NCI-H2227 (cell line): ENCODE data around the gene SOX10.

ENCODE experiments used
- DNase-seq: peaks from one replicate; lab custom pipeline; 2025; ENCODE audit not compliant: unreplicated experiment; lab: John Stamatoyannopoulos, UW

The SOX10 gene

GRCh38 chr22:38016182-38017151 is 32.1 kb upstream of the SOX10 start:
- peak; percentile 39 for DNase-seq

GRCh38 chr22:38014083-38014482 is 29.7 kb upstream of the SOX10 start:
- DNase-seq, result no peak

DNA sequence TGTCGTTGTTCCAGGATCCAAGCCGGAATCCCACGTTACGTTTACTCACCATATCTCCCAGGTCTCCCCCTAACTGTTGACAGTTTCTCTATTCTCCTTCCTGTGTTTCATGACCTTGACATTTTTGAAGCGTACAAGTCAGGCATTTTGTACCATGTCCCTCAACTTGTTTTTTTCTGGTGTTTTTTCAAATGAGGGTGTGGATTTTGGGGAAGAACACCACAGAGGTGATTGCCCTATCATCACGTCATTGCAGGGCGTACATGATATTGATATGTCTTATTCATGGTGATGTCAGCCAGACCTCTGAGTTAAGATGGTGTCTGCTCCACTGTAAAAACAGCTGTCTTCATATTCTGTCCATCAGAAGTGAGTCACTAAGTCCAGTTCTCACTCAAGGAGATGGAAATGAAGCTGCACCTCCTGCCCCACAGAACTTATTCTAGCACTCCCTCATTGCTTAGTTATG is 28.3 kb upstream of the SOX10 start:
- no peak for DNase-seq

- no peak for DNase-seq
These were observed 24.8 kb upstream of the SOX10 start for GRCh38 chr22:38009000-38009806.

GRCh38 chr22:38007330-38007902 is 23.1 kb upstream of the SOX10 start:
- DNase-seq, result no peak

GRCh38 chr22:38006906-38007305 is 22.6 kb upstream of the SOX10 start:
- DNase-seq, result no peak

DNA sequence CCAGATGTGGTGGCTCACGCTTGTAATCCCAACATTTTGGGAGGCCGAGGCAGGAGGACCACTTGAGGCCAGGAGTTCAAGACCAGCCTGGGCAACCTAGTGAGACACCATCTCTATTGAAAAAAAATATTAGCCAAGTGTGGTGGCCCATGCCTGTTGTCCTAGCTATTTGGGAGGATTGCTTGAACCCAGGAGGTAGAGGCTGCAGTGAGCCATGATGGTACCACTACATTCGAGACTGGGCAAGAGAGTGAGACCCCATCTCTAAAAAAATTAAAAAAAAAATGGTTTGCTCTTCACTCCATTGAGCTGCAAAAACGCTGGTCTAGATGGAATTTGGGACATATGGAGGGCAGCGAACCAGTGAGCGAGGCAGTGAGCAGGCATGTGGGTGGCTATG is 21.6 kb upstream of the SOX10 start:
- no peak for DNase-seq

DNA sequence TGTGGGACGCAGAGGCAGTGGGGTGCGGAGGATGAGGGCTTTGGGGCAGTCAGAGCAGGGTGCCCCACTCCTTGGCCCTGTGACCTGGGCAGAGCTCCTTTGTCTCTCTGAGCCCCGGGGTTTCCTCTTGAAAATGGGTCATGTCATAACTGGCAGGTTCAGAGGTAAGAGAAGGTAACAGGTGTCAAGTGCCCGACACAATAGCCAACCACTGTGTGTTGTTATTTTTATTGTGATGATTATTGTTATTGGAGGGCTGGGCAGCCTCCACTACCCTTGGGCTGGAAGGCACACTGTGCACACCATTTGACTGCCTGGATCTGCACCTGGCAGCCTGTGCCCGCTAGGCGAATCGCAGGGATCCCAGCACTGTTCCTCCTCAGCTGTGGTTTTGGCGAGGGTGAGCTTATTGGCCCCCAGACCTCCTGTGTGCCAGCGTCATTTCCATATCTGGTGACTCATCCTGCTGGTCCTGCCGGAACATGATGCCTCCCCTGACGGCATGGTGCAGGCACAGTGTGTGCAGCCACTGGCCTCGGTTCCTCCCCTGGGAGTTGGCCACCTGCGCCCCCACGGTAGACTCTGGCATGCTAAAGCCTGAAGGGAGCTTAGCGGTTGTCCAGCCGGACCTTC is 15.4 kb upstream of the SOX10 start:
- DNase-seq, result no peak

DNA sequence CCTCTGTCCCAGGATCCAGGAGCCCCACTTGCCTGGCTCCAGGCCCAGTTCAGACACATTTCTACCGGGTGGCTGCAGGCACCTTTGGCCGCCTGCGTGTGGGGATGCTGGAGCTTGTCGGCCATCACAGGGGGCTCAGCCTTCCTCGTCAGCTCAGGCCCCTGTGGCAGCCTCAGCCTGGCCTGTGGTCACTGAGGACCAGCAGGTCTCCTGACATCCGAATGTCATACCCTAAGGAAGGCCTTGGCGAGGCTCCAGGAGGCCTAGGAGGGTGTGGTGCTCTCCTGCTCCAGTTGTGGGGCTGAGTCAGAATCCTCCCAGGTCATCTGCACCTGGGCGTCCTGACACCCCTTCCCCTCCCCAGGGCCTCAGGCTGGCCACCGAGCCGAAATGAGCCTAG is 14.9 kb upstream of the SOX10 start:
- DNase-seq, result no peak

DNA sequence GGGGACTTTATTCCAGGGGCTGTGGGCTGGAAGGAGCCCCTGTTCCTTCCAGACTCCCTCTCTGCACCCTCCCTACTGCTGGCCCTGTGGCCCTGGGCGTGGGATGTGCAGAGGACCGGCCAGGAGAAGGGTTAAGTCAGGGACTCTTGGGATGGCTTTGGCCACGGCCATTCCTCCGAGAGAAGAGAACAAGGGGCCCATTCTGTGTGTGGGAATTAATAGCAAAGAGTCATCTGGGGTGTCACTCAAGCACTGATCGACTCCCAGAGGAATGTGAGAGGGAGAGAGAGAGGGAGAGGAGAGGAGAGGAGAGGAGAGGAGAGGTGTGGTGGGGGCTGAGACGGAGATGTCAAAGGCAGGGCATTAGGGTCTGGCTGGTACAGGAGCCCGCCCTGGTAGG is 14.2 kb upstream of the SOX10 start:
- DNase-seq, result no peak

GRCh38 chr22:37996515-37997246 is 12.3 kb upstream of the SOX10 start:
- DNase-seq, result no peak

DNA sequence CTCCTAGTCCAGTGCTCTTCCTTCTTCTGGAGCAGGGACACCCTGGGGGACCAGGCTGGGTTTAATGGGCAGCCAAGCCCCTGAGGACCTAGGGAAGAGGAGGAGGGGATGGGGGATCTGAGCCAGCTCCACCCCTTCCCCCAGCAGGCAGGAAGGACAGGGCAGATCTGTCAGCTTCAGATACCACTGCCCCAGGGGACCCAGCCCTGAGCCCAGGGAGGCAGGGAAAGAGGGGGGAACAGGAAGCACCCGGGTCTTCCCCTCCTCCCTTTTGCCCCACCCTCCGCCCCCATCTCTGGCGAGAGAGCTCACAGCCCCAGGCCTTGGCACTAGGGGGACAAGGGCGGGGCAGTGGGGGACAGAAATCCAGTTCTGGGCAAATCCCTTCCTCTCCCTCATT is 11.7 kb upstream of the SOX10 start:
- no peak for DNase-seq

DNA sequence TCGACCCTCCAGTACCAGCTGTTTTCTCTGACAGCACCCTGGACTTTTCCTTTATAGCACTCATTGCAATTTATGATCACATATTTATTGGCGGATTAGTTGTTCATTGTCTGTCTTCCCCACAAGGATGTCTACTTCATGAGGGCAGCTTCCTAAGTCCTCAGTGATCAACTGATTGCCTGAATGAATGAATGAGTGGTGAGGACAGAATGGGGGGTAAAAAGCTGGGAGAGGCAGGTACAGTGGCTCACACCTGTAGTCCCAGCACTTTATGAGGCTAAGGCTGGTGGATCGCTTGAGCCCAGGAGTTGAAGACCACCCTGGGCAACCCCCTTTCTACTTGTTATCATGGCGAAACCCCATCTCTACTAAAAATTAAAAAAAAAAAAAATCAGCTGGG is 11.1 kb upstream of the SOX10 start:
- no peak for DNase-seq

DNA sequence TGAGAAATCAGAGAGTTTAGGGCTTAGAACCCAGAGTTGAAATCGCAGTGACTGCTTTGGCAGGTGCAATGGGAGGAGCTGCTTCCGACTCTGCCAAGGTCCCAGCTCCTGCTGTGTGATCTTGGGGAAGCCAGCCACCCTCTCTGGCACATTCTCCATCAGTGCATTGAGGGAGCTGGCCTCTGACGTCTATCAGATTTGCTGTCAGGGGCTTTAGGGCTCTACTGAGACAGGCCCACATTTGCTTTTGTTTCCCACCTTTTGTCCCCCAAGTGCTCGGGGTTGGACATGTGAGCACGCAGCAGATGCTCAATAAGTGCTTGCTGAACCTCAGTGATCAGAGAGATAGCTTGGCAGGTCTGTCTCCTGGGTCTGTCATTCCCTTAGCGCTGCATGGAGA is 10.6 kb upstream of the SOX10 start:
- no peak for DNase-seq

GRCh38 chr22:37994049-37994448 is 9.7 kb upstream of the SOX10 start:
- no peak for DNase-seq

DNA sequence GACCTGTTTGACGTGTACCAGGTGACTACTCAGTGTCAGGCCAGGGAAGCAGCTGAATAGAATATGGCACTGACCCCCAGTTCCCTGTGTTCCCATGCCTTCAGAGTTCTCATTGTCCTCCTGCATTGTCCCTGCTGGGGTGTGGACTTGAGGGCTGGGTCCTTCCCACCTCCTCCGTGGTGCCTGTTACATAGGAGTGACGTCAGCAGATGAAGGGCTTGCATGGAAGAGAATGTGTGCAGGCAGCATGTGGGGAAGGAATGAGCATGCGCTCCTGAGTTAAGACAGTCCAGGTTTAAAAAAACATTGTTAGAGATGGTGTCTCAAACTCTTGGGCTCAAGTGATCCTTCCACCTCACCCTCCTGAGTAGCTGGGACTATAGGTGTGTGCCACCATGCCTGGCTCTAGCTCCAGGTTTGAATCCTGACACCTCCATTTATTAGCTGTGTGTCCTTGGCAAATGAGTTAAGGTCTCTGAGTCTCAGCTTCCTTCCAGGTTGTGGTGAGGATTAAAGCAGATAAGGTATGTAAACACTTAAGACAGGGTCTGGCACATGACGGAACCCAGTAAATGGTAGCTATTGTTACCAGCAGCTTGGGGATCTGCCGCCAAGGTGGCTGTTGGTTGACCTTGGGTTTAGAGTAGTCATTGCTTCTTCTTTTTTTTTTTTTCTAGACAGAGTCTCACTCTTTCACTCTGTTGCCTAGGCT is 7.5 kb upstream of the SOX10 start:
- no peak for DNase-seq

DNA sequence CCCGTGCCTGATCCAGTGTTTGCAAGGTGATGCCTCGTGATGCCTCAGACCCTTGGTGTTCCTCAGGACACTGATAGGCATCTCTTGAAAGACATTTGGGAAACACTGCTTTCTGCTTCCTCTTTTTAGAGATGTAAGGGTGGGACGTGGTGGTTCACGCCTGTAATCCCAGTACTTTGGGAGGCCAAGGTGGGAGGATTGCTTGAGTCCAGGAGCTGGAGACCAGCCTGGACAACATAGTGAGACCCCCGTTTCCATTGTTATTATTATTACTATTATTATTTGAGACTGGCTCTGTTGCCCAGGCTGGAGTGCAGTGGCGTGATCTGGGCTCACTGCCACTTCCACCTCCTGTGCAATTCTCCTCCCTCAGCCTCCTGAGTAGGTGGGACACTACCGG is 6.5 kb upstream of the SOX10 start:
- DNase-seq, result no peak

GRCh38 chr22:37990301-37990700 is 5.9 kb upstream of the SOX10 start:
- DNase-seq, result no peak

DNA sequence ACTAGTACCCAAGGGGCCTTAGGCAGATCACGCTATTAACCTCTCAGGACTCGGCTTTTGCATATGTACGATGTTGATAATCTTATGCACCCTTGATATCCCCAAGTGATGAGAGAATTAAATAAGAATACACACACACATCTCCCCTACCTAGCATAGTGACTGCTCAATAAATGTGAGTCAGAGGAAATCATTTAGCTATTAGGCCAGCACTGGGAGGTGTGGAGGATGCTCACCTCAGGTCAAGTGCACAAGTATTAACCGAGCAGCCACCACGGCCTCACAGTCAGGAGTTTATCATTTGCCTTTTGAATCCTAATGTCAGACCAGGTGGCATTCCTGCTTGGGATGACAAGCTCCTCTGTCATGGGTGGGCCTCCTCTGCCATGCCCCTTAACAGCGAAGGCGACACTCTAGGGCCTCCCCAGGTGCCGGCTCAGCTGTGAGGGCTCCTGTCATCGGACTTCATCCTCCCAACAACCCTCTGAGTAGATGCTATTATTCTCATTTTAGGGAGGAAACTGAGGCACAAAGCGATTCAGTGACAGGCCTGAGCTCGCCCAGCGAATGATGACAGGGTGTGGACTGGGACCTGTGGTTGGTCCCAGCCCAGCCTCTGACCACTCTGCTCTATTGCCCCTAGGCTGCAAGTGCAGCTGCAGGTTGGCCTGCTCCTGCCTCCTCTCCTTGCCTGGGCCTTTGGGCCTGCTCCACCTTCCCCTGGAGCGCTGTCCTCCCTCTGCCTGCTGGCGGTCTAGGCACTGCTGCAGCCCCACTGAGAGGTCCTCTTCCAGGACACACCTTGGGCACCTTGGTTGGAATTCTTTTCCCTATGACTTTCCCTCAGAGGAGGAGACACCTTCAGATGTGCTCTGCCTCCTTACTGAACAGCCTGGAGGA is 5.0 kb upstream of the SOX10 start:
- no peak for DNase-seq
